B cell (primary cell): ENCODE data around the gene ZNF784. TPM values are rescaled to one million over a fixed set of nuclear protein-coding genes. Genes with fewer than 3 reads are reported as not detected.

Experiments used
- ATAC-seq: fragments of 200-7000 bp; cut with Tn5 transposase; one replicate; pipeline ENCODE4 v1.10.0; 2021; ENCODE audit warnings: low read depth, mild to moderate bottlenecking, moderate number of reproducible peaks, moderate library complexity
- CTCF ChIA-PET: fragments of 350-600 bp; sonication (Branson Sonifier 250); formaldehyde crosslinking; loops from one replicate; lab custom pipeline; 2021; ENCODE audit warnings: antibody characterized with exemption, inconsistent platforms; lab: Charles Lee
- POLR2A ChIA-PET: fragments of 350-600 bp; sonication (Branson Sonifier 250); formaldehyde crosslinking; loops from one replicate; lab custom pipeline; 2021; ENCODE audit warnings: antibody characterized with exemption; lab: Charles Lee
- DNase-seq: peaks from one replicate; pipeline ENCODE4 v3.0.0; 2013
- H2AFZ ChIP-seq: 2 replicates; pipeline ENCODE4 v1.6.1; 2012; ENCODE audit warnings: mild to moderate bottlenecking, low read depth, low read length; ENCODE audit not compliant: insufficient read depth, poor library complexity, severe bottlenecking
- H3K27ac ChIP-seq, 2 donors: 1 replicate in 1 of 2; 2 replicates in 1 of 2; pipeline ENCODE4 v1.5.1; 2012 to 2013; ENCODE audit warnings: low read length in 2 of 2, mild to moderate bottlenecking in 2 of 2, moderate library complexity in 1 of 2
- H3K27me3 ChIP-seq, 4 experiments: fragments of 200-600 bp in 1 of 4; sonication (generic) in 1 of 4; replicated peaks in 1 of 4; 1 replicate in 2 of 4; 2 replicates in 2 of 4; pipeline versions ENCODE4 v1.6.1 to v1.7.0; 2013 to 2016; ENCODE audit warnings: low read length in 3 of 4, mild to moderate bottlenecking in 2 of 4, mixed read lengths in 1 of 4, moderate library complexity in 1 of 4; ENCODE audit not compliant: insufficient read depth in 4 of 4, control insufficient read depth in 3 of 4; ENCODE audit errors: control extremely low read depth in 1 of 4
- H3K36me3 ChIP-seq, 2 experiments: replicated peaks in 1 of 2; 1 replicate in 1 of 2; 2 replicates in 1 of 2; pipeline versions ENCODE4 v1.6.1 to v1.7.1; 2013; ENCODE audit warnings: low read length in 1 of 2; ENCODE audit not compliant: insufficient read depth in 2 of 2, control insufficient read depth in 1 of 2; ENCODE audit errors: control extremely low read depth in 1 of 2, extremely low read depth in 1 of 2
- H3K4me1 ChIP-seq, 2 donors: fragments of 200-600 bp in 1 of 2; sonication (generic) in 1 of 2; 1 replicate in 1 of 2; 2 replicates in 1 of 2; pipeline versions ENCODE4 v1.5.1 to v1.6.1; 2013 to 2017; ENCODE audit warnings: low read length in 2 of 2; ENCODE audit not compliant: control insufficient read depth in 2 of 2, insufficient read depth in 2 of 2
- H3K4me2 ChIP-seq: replicated peaks from 2 replicates; pipeline ENCODE3; 2012; ENCODE audit warnings: mild to moderate bottlenecking, low read depth, low read length; ENCODE audit not compliant: poor library complexity, severe bottlenecking
- H3K4me3 ChIP-seq, 5 experiments: fragments of 200-600 bp in 1 of 5; sonication (generic) in 1 of 5; 1 replicate in 3 of 5; 2 replicates in 2 of 5; pipeline versions ENCODE4 v1.5.1 to v1.7.0; 2011 to 2016; ENCODE audit warnings: low read length in 4 of 5, mild to moderate bottlenecking in 4 of 5, low read depth in 2 of 5, control low read depth in 1 of 5, moderate library complexity in 1 of 5; ENCODE audit not compliant: insufficient read depth in 1 of 5; ENCODE audit errors: control extremely low read depth in 1 of 5, extremely low read depth in 1 of 5
- H3K79me2 ChIP-seq: fragments of 200-600 bp; sonication (generic); one replicate; pipeline ENCODE4 v1.6.0; 2016; ENCODE audit warnings: low read length; ENCODE audit not compliant: control insufficient read depth, insufficient read depth
- H3K9ac ChIP-seq: fragments of 200-600 bp; sonication (generic); 2 replicates; pipeline ENCODE4 v1.6.1; 2017; ENCODE audit warnings: mild to moderate bottlenecking, low read length, moderate library complexity
- H3K9me3 ChIP-seq, 3 donors: one replicate each; pipeline versions ENCODE4 v1.6.1 to v1.7.1; 2013; ENCODE audit warnings: low read length in 2 of 3; ENCODE audit not compliant: control insufficient read depth in 2 of 3, insufficient read depth in 1 of 3; ENCODE audit errors: control extremely low read depth in 1 of 3
- H4K20me1 ChIP-seq: 2 replicates; pipeline ENCODE4 v1.6.0; 2012; ENCODE audit warnings: mild to moderate bottlenecking, low read length; ENCODE audit not compliant: insufficient read depth, control insufficient read depth, poor library complexity, severe bottlenecking
- H3K27ac Mint-ChIP-seq: one replicate; pipeline ENCODE4 v1.8.0; 2021; ENCODE audit warnings: mixed read lengths
- H3K27me3 Mint-ChIP-seq: one replicate; pipeline ENCODE4 v1.8.0; 2021; ENCODE audit warnings: mixed read lengths
- H3K4me1 Mint-ChIP-seq: one replicate; pipeline ENCODE4 v1.8.0; 2021; ENCODE audit warnings: mixed read lengths
- H3K4me3 Mint-ChIP-seq: one replicate; pipeline ENCODE4 v1.8.0; 2021; ENCODE audit warnings: mixed read lengths
- H3K9me3 Mint-ChIP-seq: one replicate; pipeline ENCODE4 v1.8.0; 2022; ENCODE audit warnings: mixed read lengths; ENCODE audit not compliant: insufficient read depth
- EZH2 ChIP-seq: IDR thresholded peaks from 2 replicates; pipeline ENCODE4 v1.6.1; 2012; ENCODE audit warnings: borderline replicate concordance, low read depth, mild to moderate bottlenecking, moderate library complexity, low read length; ENCODE audit not compliant: insufficient read depth, poor library complexity, severe bottlenecking
- WGBS: methylation state at CpG from one replicate; pipeline ENCODE4 v1.1.5; 2013; ENCODE audit warnings: missing lambda C conversion rate; ENCODE audit not compliant: insufficient coverage; 5-methylcytosine and 5-hydroxymethylcytosine counted together
- intact Hi-C: fragments of 100-400 bp; cut with micrococcal nuclease; formaldehyde crosslinking; loops from one replicate; pipeline ENCODE4 v1.10.0; 2022
- polyA plus RNA-seq: library from polyadenylated mRNA; depleted of rRNA; stranded (reverse); fragments of >200 nt; gene quantifications from 2 replicates; pipeline ENCODE4 v1.2.3, GENCODE V29; 2012
- total RNA-seq, 2 donors: library from RNA; stranded (reverse); fragments of 120-200 nt in 1 of 2; gene quantifications; 1 replicate in 1 of 2; 2 replicates in 1 of 2; pipeline versions ENCODE4 v1.2.3 to v1.2.4, GENCODE V29; 2013 to 2022
- TF ChIP-seq, protein P1 (sequence below): fragments of 200-600 bp; IDR thresholded peaks from one replicate; pipeline ENCODE4 v1.8.0; 2022; ENCODE audit warnings: antibody characterized with exemption, mild to moderate bottlenecking

The ZNF784 gene
- total and polyA plus RNA-seq, 2 donors (not counting 1 experiment from before 2014, with no cell fraction given): 9.2 to 9.7 TPM

DNA sequence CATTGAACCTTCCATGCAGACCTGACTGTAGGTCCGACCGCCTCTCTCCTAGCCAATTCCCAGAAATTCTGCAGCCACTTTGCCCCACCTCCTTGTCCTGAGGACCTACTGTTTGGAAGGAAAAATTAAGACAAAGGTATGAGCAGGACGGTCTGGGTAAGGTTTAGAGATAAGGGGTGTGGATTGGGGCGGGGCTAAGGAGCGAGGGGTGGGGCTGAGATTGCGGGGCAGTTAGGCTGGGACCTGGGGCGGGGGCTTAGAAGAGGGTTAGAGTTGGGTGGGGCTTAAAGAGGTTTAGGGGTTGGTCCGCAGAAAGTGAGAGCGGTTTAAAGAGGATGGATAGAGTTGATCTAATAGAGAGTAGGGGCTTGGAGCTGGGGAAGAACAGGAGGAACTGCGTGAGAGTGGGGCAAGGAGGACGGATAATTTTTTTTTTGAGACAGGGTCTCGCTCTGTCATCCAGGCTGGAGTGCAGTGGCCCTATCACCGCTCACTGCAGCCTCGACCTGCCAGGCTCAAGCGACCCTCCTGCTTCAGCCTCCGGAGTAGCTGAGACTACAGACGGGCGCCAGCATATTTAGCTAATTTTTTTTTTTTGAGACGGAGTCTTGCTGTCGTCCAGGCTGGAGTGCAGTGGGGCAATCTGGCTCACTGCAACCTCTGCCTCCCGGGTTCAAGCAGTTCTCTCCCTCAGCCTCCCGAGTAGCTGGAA lies 20.6 kb downstream of the ZNF784 start:
- H3K36me3 ChIP-seq: peaks cover 0 to 3% of the 10 kb centered on the region in 2 experiments
- H3K27me3 ChIP-seq: no peaks in the 10 kb centered on the region
- H3K27ac ChIP-seq: no peak overlapping the region
- ATAC-seq: no peak
- H3K27ac Mint-ChIP-seq: peak overlapping the region; percentile 51
- H3K9ac ChIP-seq: no peak overlapping the region
- H3K4me3 Mint-ChIP-seq: peak overlapping the region; percentile 47
- H3K4me3 ChIP-seq: no peak overlapping the region
- no peaks in the 10 kb centered on the region for H3K9me3 Mint-ChIP-seq
- peaks cover 17 to 38% of the 10 kb centered on the region in 2 donors for H3K4me1 ChIP-seq
- intact Hi-C loops: loop anchor here (2.0 to 10.0 kb wide), 3 partner anchors 17 to 349 kb away; partner anchors contain the start of genes BRSK1, HSPBP1 and PPP6R1
- TF ChIP-seq, protein P1, sequence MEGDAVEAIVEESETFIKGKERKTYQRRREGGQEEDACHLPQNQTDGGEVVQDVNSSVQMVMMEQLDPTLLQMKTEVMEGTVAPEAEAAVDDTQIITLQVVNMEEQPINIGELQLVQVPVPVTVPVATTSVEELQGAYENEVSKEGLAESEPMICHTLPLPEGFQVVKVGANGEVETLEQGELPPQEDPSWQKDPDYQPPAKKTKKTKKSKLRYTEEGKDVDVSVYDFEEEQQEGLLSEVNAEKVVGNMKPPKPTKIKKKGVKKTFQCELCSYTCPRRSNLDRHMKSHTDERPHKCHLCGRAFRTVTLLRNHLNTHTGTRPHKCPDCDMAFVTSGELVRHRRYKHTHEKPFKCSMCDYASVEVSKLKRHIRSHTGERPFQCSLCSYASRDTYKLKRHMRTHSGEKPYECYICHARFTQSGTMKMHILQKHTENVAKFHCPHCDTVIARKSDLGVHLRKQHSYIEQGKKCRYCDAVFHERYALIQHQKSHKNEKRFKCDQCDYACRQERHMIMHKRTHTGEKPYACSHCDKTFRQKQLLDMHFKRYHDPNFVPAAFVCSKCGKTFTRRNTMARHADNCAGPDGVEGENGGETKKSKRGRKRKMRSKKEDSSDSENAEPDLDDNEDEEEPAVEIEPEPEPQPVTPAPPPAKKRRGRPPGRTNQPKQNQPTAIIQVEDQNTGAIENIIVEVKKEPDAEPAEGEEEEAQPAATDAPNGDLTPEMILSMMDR: no peak
- TF ChIP-seq EZH2: no peak
- H3K27me3 Mint-ChIP-seq: no peaks in the 10 kb centered on the region
- peaks cover 0 to 8% (median 0%) of the 10 kb centered on the region in 3 donors for H3K9me3 ChIP-seq
- H3K4me1 Mint-ChIP-seq: peaks cover 52% of the 10 kb centered on the region
- no peaks in the 10 kb centered on the region for H4K20me1 ChIP-seq
- WGBS: 93% methylated on average over 20 of the region's 22 CpGs
- no peak overlapping the region for H2AFZ ChIP-seq
- POLR2A ChIA-PET: interaction anchor here (0.6 to 1.3 kb wide), 2 partner anchors 29 to 87 kb away, joined by 3 read pairs; no protein-coding TSS in a partner anchor
- DNase-seq: no peak
- H3K79me2 ChIP-seq: peaks cover 27% of the 10 kb centered on the region
- CTCF ChIA-PET: interaction anchor here (0.7 to 1.6 kb wide), 6 partner anchors 21 to 100 kb away, joined by 3 to 5 read pairs (median 4); no protein-coding TSS in a partner anchor
- H3K4me2 ChIP-seq: no peak overlapping the region

DNA sequence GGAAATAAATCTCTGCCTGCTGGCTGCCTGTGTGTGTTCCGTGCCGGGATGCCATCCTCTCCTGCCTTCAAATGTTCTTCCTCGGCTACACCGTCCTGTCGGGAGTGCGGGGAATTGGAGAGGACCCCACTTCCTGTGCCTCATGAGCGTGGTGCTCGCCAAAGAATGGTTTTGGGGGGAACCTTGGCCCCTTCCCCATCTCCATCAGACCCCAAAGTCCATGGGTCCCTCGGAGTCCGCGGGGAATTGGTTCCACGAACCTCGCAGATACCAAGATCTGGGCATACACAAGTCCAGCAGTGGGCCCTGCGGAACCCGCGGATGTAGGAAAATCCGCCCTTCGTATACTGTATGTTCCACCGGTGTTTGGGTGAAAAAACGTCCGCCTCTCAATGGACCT lies 21.3 kb downstream of the ZNF784 start:
- POLR2A ChIA-PET: no interaction called here
- Histone ChIP-seq H3K4me3 (no peak overlapping the region), H3K9me3 (peaks cover 0 to 8% (median 0%) of the 10 kb centered on the region in 3 donors), H3K4me1 (peaks cover 17 to 42% of the 10 kb centered on the region in 2 donors), H4K20me1 (no peaks in the 10 kb centered on the region), H2AFZ (no peak overlapping the region), H3K79me2 (peaks cover 22% of the 10 kb centered on the region), H3K27me3 (no peaks in the 10 kb centered on the region), H3K4me2 (no peak overlapping the region), H3K27ac (no peak overlapping the region), H3K9ac (no peak overlapping the region), H3K36me3 (peaks cover 0 to 3% of the 10 kb centered on the region in 2 experiments)
- H3K4me3 Mint-ChIP-seq: peak overlapping the region; percentile 47
- peaks cover 50% of the 10 kb centered on the region for H3K4me1 Mint-ChIP-seq
- no peak for DNase-seq
- CTCF ChIA-PET: interaction anchor here (1.6 kb wide), 1 partner anchor 86 kb away, joined by 5 read pairs; no protein-coding TSS in a partner anchor
- intact Hi-C loops: loop anchor here (10.0 kb wide), 2 partner anchors 318 to 348 kb away; partner anchors contain the start of genes BRSK1, HSPBP1 and PPP6R1
- 98% methylated on average over 19 of the region's 21 CpGs for WGBS
- TF ChIP-seq, protein P1: no peak
- TF ChIP-seq EZH2: no peak
- no peak overlapping the region for H3K27ac Mint-ChIP-seq
- H3K27me3 Mint-ChIP-seq: no peaks in the 10 kb centered on the region
- ATAC-seq: no peak
- no peaks in the 10 kb centered on the region for H3K9me3 Mint-ChIP-seq
